ENCODE data around the gene ALG10B.

ALG10B gene

GRCh38 chr12:38374751-38375150 is 58.2 kb downstream of the ALG10B start:
- no peak for DNase-seq
- ATAC-seq: no peak

All from stimulated activated naive CD8-positive, alpha-beta T cell treated with anti-CD3 and anti-CD28 coated beads, Interleukin-15, Interleukin-2, amounts not matched to agents 100 U/mL and 50 U/mL, for 24 hours (primary cell).